ENCODE results near the gene LRATD1. TPM values are rescaled to one million over a fixed set of nuclear protein-coding genes. Genes with fewer than 3 reads are reported as not detected.

The LRATD1 gene
- total RNA-seq, 1 experiment from 2014 or later = 0.27 TPM

DNA sequence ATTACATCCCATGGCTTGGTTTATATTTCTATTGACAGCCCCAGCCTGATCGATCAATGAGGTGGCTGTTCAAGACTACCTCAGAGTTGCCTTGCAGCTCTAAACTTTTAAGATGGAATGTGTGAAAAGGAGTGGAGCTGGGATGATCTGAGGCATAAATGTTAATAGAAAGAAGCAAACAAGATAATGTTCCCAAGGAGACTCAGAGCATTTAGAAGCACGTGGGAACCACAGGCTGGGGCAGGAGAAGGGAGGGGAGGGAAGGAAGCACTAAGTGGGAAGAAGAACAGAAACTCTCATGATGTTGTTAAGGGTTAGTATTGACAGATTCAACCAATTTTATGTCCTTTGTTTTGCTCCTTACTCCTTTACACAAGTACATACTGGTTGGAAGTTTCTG lies 28.8 kb upstream of the LRATD1 start:
- H3K36me3 ChIP-seq (ENCODE audit: control insufficient read depth, insufficient read depth, low read length) = no peaks in the 10 kb centered on the region
- Mint-ChIP-seq H3K4me1 (ENCODE audit: low read depth, unreplicated experiment) (no peaks in the 10 kb centered on the region), H3K4me3 (ENCODE audit: unreplicated experiment) (no peak overlapping the region), H3K9me3 (ENCODE audit: unreplicated experiment) (no peaks in the 10 kb centered on the region), H3K36me3 (ENCODE audit: insufficient read depth, unreplicated experiment) (no peaks in the 10 kb centered on the region), H3K27ac (ENCODE audit: unreplicated experiment) (no peak overlapping the region), H3K27me3 (ENCODE audit: insufficient read depth, unreplicated experiment) (no peaks in the 10 kb centered on the region)
- POLR2A ChIA-PET = no interaction called here
- H3K4me1 ChIP-seq = no peaks in the 10 kb centered on the region
- DNase-seq = no peak
- no peaks in the 10 kb centered on the region for H3K9me3 ChIP-seq
- no peaks in the 10 kb centered on the region for H3K27me3 ChIP-seq (replicated peaks; ENCODE audit: control insufficient read depth, insufficient read depth, low read length)
- CTCF ChIA-PET = no interaction called here
- no peak overlapping the region for H3K4me3 ChIP-seq (ENCODE audit: low read depth, low read length)
- BruUV-seq (replicated peaks) = no TSS peak
- TF ChIP-seq CTCF (IDR thresholded peaks at IDR 0.05; ENCODE audit: insufficient read depth in 1 of 2, low read depth in 1 of 2, low read length in 1 of 2, severe bottlenecking in 1 of 2, unreplicated experiment in 1 of 2) = no peak
- intact Hi-C loops (cut with micrococcal nuclease; ENCODE audit: unreplicated experiment) = no loop called here

DNA sequence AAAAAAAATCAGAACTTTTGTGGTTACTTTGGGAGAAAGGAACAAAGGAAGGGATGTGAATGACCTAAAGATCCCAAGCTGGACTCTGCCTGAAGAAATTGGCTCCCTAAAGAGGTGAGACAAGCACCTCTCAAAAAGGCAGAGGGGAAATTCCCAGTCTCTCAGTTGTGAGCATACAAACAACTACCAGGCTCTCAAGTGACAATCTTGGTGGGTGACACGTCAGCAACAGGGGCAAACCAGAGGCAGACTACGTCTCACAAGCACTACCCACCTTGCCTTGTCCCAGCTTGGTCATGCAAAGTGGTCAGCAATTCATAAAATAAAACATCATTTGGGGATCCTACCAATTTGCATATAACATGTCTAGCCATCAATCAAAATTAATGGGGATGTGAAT lies 24.3 kb upstream of the LRATD1 start:
- POLR2A ChIA-PET = no interaction called here
- no peak for TF ChIP-seq CTCF (IDR thresholded peaks at IDR 0.05; ENCODE audit: insufficient read depth in 1 of 2, low read depth in 1 of 2, low read length in 1 of 2, severe bottlenecking in 1 of 2, unreplicated experiment in 1 of 2)

DNA sequence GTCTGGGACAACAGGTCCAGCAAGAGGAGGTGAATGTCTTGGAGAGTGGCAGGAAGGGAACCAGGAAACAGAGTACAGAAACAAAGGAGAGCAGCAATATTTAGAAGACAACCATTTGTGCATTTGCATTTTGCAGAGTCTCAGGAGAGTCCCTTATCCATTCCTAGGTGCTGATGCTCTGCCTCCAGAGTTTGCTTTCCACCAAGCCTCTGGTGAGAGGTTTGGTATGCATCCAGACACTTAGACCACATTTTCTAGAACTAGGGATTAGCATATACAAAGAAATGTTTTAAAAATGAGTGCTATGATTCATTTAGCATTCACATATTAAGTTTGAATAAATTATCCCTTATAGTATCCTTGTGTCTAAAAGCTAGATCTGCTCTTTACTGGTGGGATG lies 18.5 kb upstream of the LRATD1 start:
- CTCF ChIA-PET = no interaction called here
- TF ChIP-seq CTCF (IDR thresholded peaks at IDR 0.05; ENCODE audit: insufficient read depth in 1 of 2, low read depth in 1 of 2, low read length in 1 of 2, severe bottlenecking in 1 of 2, unreplicated experiment in 1 of 2) = no peak
- no peaks in the 10 kb centered on the region for H3K36me3 Mint-ChIP-seq (ENCODE audit: insufficient read depth, unreplicated experiment)
- H3K9me3 Mint-ChIP-seq (ENCODE audit: unreplicated experiment) = no peaks in the 10 kb centered on the region
- Histone ChIP-seq H3K4me1 (no peaks in the 10 kb centered on the region), H3K4me3 (ENCODE audit: low read depth, low read length) (no peak overlapping the region), H3K27me3 (replicated peaks; ENCODE audit: control insufficient read depth, insufficient read depth, low read length) (no peaks in the 10 kb centered on the region), H3K9me3 (no peaks in the 10 kb centered on the region), H3K36me3 (ENCODE audit: control insufficient read depth, insufficient read depth, low read length) (no peaks in the 10 kb centered on the region)
- POLR2A ChIA-PET = no interaction called here
- no peak overlapping the region for H3K27ac Mint-ChIP-seq (ENCODE audit: unreplicated experiment)
- no peaks in the 10 kb centered on the region for H3K27me3 Mint-ChIP-seq (ENCODE audit: insufficient read depth, unreplicated experiment)
- DNase-seq = no peak
- no peaks in the 10 kb centered on the region for H3K4me1 Mint-ChIP-seq (ENCODE audit: low read depth, unreplicated experiment)
- H3K4me3 Mint-ChIP-seq (ENCODE audit: unreplicated experiment) = no peak overlapping the region
- no TSS peak for BruUV-seq (replicated peaks)
- intact Hi-C loops (cut with micrococcal nuclease; ENCODE audit: unreplicated experiment) = no loop called here

More for the DNA sequence above, 24.3 kb upstream of the LRATD1 start:
- no peak for DNase-seq
- Histone ChIP-seq H3K4me3 (ENCODE audit: low read depth, low read length) (no peak overlapping the region), H3K27me3 (replicated peaks; ENCODE audit: control insufficient read depth, insufficient read depth, low read length) (no peaks in the 10 kb centered on the region), H3K4me1 (no peaks in the 10 kb centered on the region), H3K9me3 (no peaks in the 10 kb centered on the region), H3K36me3 (ENCODE audit: control insufficient read depth, insufficient read depth, low read length) (no peaks in the 10 kb centered on the region)
- CTCF ChIA-PET = no interaction called here
- Mint-ChIP-seq H3K27me3 (ENCODE audit: insufficient read depth, unreplicated experiment) (no peaks in the 10 kb centered on the region), H3K4me3 (ENCODE audit: unreplicated experiment) (no peak overlapping the region), H3K4me1 (ENCODE audit: low read depth, unreplicated experiment) (no peaks in the 10 kb centered on the region), H3K27ac (ENCODE audit: unreplicated experiment) (no peak overlapping the region), H3K36me3 (ENCODE audit: insufficient read depth, unreplicated experiment) (no peaks in the 10 kb centered on the region), H3K9me3 (ENCODE audit: unreplicated experiment) (no peaks in the 10 kb centered on the region)
- no TSS peak for BruUV-seq (replicated peaks)
- intact Hi-C loops (cut with micrococcal nuclease; ENCODE audit: unreplicated experiment) = no loop called here

All from Caco-2 (cell line).